PC-9 (cell line): ENCODE measurements around the gene EIF2S2. TPM values are rescaled to one million over a fixed set of nuclear protein-coding genes. Genes with fewer than 3 reads are reported as not detected.

Experiments used
- BruUV-seq: library from RNA; stranded (reverse); fragments of 400-500 nt; replicated peaks from 2 replicates; lab custom pipeline; 2021; lab: Mats Ljungman, UMichigan
- CTCF ChIA-PET: fragments of 300-600 bp; sonication (Branson Sonifier 250); formaldehyde crosslinking; loops from one replicate; lab custom pipeline; 2022; ENCODE audit warnings: antibody characterized with exemption; lab: Charles Lee
- POLR2A ChIA-PET: fragments of 300-600 bp; sonication (Branson Sonifier 250); formaldehyde crosslinking; loops from one replicate; lab custom pipeline; 2022; ENCODE audit warnings: antibody characterized with exemption; ENCODE audit not compliant: unreplicated experiment; lab: Charles Lee
- DNase-seq, 2 experiments: peaks; one replicate each; pipeline versions ENCODE4 v3.0.0 to v3.0.0-alpha.2; 2015 to 2022; ENCODE audit warnings: mixed read lengths in 1 of 2
- H2AFZ ChIP-seq: fragments of 200-600 bp; sonication (generic); 2 replicates; pipeline ENCODE4 v1.8.1; 2017; ENCODE audit warnings: antibody characterized with exemption
- H3F3A ChIP-seq: fragments of 200-600 bp; sonication (generic); 2 replicates; pipeline ENCODE4 v1.8.1; 2017; ENCODE audit warnings: antibody characterized with exemption, mild to moderate bottlenecking, low read depth; ENCODE audit not compliant: insufficient read depth
- H3K27ac ChIP-seq: fragments of 200-600 bp; sonication (generic); 2 replicates; pipeline ENCODE4 v1.6.1; 2016; ENCODE audit warnings: mixed run types
- H3K27me3 ChIP-seq: fragments of 200-600 bp; sonication (generic); 2 replicates; pipeline ENCODE4 v1.6.1; 2016; ENCODE audit warnings: low read depth, mixed run types; ENCODE audit not compliant: insufficient read depth
- H3K36me3 ChIP-seq: fragments of 200-600 bp; sonication (generic); 2 replicates; pipeline ENCODE4 v1.6.1; 2016; ENCODE audit warnings: low read depth, mixed run types
- H3K4me1 ChIP-seq: fragments of 200-600 bp; sonication (generic); replicated peaks from 2 replicates; pipeline ENCODE4 v1.6.1; 2016; ENCODE audit warnings: mixed run types; ENCODE audit not compliant: insufficient read depth
- H3K4me2 ChIP-seq: fragments of 200-600 bp; sonication (generic); 2 replicates; pipeline ENCODE4 v1.6.1; 2017; ENCODE audit warnings: mixed run types
- H3K4me3 ChIP-seq: fragments of 200-600 bp; sonication (generic); 2 replicates; pipeline ENCODE4 v1.6.1; 2016; ENCODE audit warnings: mixed run types
- H3K79me2 ChIP-seq: fragments of 200-600 bp; sonication (generic); 2 replicates; pipeline ENCODE4 v1.6.1; 2017; ENCODE audit warnings: low read depth, mixed run types
- H3K9me2 ChIP-seq: fragments of 200-600 bp; sonication (generic); 2 replicates; pipeline ENCODE4 v1.8.1; 2017; ENCODE audit warnings: mild to moderate bottlenecking; ENCODE audit not compliant: insufficient read depth
- H3K9me3 ChIP-seq: fragments of 200-600 bp; sonication (generic); 2 replicates; pipeline ENCODE4 v1.8.1; 2016; ENCODE audit warnings: low read depth; ENCODE audit not compliant: insufficient read depth
- H4K20me1 ChIP-seq: fragments of 200-600 bp; sonication (generic); 2 replicates; pipeline ENCODE4 v1.8.1; 2017; ENCODE audit not compliant: insufficient read depth
- CTCF ChIP-seq: fragments of 200-600 bp; sonication (generic); conservative IDR thresholded peaks from 2 replicates; pipeline ENCODE4 v1.6.1; 2017; ENCODE audit warnings: mixed run types, antibody characterized with exemption, mild to moderate bottlenecking, moderate library complexity
- EZH2 ChIP-seq: fragments of 200-600 bp; sonication (generic); IDR thresholded peaks from 2 replicates; pipeline ENCODE4 v1.8.0; 2017; ENCODE audit warnings: antibody characterized with exemption, low read depth
- intact Hi-C: fragments of 100-400 bp; cut with micrococcal nuclease; formaldehyde crosslinking; loops from one replicate; pipeline ENCODE4 v1.10.0; 2022; ENCODE audit not compliant: unreplicated experiment
- total RNA-seq: library from RNA; stranded (reverse); gene quantifications from 2 replicates; pipeline ENCODE4 v1.2.3, GENCODE V29; 2021

Gene EIF2S2
- total RNA-seq, 1 experiment from 2014 or later: 162 TPM

GRCh38 chr20:34058831-34059230, 53.2 kb downstream of the EIF2S2 start:
- peaks cover 54% of the 10 kb centered on the region for H4K20me1 ChIP-seq
- ChIA-PET POLR2A (no interaction called here), CTCF (no interaction called here)
- no peak for DNase-seq
- no TSS peak for BruUV-seq
- intact Hi-C loops: no loop called here
- H3K79me2 ChIP-seq: peaks cover 51% of the 10 kb centered on the region
- H3F3A ChIP-seq: no peaks in the 10 kb centered on the region
- no peaks in the 10 kb centered on the region for H3K9me3 ChIP-seq
- TF ChIP-seq CTCF: no peak
- no peak for TF ChIP-seq EZH2
- no peak overlapping the region for H3K27ac ChIP-seq
- no peak overlapping the region for H3K4me2 ChIP-seq
- H2AFZ ChIP-seq: no peak overlapping the region
- no peaks in the 10 kb centered on the region for H3K27me3 ChIP-seq
- no peaks in the 10 kb centered on the region for H3K4me1 ChIP-seq
- no peak overlapping the region for H3K4me3 ChIP-seq
- H3K36me3 ChIP-seq: 0 out of 2 replicates have a peak, but pooled peaks cover 2% of the 10 kb centered on the region
- no peaks in the 10 kb centered on the region for H3K9me2 ChIP-seq

GRCh38 chr20:34055290-34055689, 56.8 kb downstream of the EIF2S2 start:
- no peaks in the 10 kb centered on the region for H3K4me1 ChIP-seq
- H3K36me3 ChIP-seq: no peaks in the 10 kb centered on the region
- BruUV-seq: no TSS peak
- H3K27me3 ChIP-seq: no peaks in the 10 kb centered on the region
- TF ChIP-seq CTCF: no peak
- TF ChIP-seq EZH2: no peak
- no peak overlapping the region for H3K4me2 ChIP-seq
- intact Hi-C loops: no loop called here
- peaks cover 60% of the 10 kb centered on the region for H4K20me1 ChIP-seq
- POLR2A ChIA-PET: no interaction called here
- H2AFZ ChIP-seq: no peak overlapping the region
- CTCF ChIA-PET: no interaction called here
- H3K9me2 ChIP-seq: no peaks in the 10 kb centered on the region
- no peak for DNase-seq
- peaks cover 55% of the 10 kb centered on the region for H3K79me2 ChIP-seq
- no peak overlapping the region for H3K4me3 ChIP-seq
- no peaks in the 10 kb centered on the region; the same call in 1 of the 2 replicates for H3F3A ChIP-seq
- no peaks in the 10 kb centered on the region for H3K9me3 ChIP-seq
- H3K27ac ChIP-seq: no peak overlapping the region

- peaks cover 52% of the 10 kb centered on the region for H4K20me1 ChIP-seq
- H3K4me1 ChIP-seq: no peaks in the 10 kb centered on the region
- H3K79me2 ChIP-seq: peaks cover 65% of the 10 kb centered on the region
- no peak overlapping the region for H3K4me3 ChIP-seq
- H3K4me2 ChIP-seq: no peak overlapping the region
- intact Hi-C loops: no loop called here
- ChIA-PET CTCF (no interaction called here), POLR2A (no interaction called here)
- TF ChIP-seq EZH2 (no peak), CTCF (no peak)
- H3K27me3 ChIP-seq: no peaks in the 10 kb centered on the region
- no TSS peak for BruUV-seq
- H2AFZ ChIP-seq: no peak overlapping the region
- H3K9me2 ChIP-seq: no peaks in the 10 kb centered on the region
- H3F3A ChIP-seq: no peaks in the 10 kb centered on the region; the same call in none of the 2 replicates
- no peaks in the 10 kb centered on the region for H3K9me3 ChIP-seq
- no peak overlapping the region for H3K27ac ChIP-seq
- DNase-seq: no peak
- no peaks in the 10 kb centered on the region for H3K36me3 ChIP-seq
Measured at GRCh38 chr20:34052414-34052813, 59.6 kb downstream of the EIF2S2 start.
